ENCODE measurements around the gene S100PBP. TPM values are rescaled to one million over a fixed set of nuclear protein-coding genes. Genes with fewer than 3 reads are reported as not detected.

Gene S100PBP
- total and polyA plus RNA-seq, 2 of the 4 experiments (the other 2 are of a cell fraction) = 13.9 to 20.3 TPM

GRCh38 chr1:32798191-32798590 lies 19.3 kb upstream of the S100PBP start:
- Histone ChIP-seq H3K27ac (ENCODE audit: insufficient read depth, low read length) (0 out of 2 replicates have a peak overlapping the region, but pooled peaks have one; percentile 25), H2BK15ac (ENCODE audit: low read depth, low read length) (no peak overlapping the region), H3K4me3 (ENCODE audit: insufficient read depth, low read depth, low read length) (no peak overlapping the region), H3K4me2 (ENCODE audit: low read depth, low read length) (peak overlapping the region; percentile 39; the same call in 1 of the 2 replicates), H2BK20ac (ENCODE audit: low read depth, low read length) (no peak overlapping the region), H4K8ac (ENCODE audit: low read depth in 2 of 2, low read length in 2 of 2) (no peak overlapping the region), H3K9me3 (ENCODE audit: control insufficient read depth, insufficient read depth, low read length) (no peaks in the 10 kb centered on the region), H2BK5ac (ENCODE audit: low read depth, low read length, poor library complexity, severe bottlenecking) (peak overlapping the region; percentile 79), H4K91ac (ENCODE audit: insufficient read depth, low read depth, low read length) (no peak overlapping the region), H3K4me1 (ENCODE audit: control insufficient read depth, insufficient read depth, low read length) (peaks cover 18% of the 10 kb centered on the region; the same call in 1 of the 2 replicates), H3K18ac (ENCODE audit: low read depth, low read length) (no peak overlapping the region), H2AK5ac (ENCODE audit: low read depth, low read length) (no peak overlapping the region), H3K36me3 (ENCODE audit: control insufficient read depth, insufficient read depth, low read length) (peaks cover 35% of the 10 kb centered on the region), H3K79me1 (ENCODE audit: low read depth in 1 of 2, low read length in 2 of 2) (peaks cover 28 to 69% of the 10 kb centered on the region in 2 experiments), H2BK120ac (ENCODE audit: low read depth, low read length) (no peak overlapping the region), H4K5ac (ENCODE audit: low read depth, low read length) (no peak overlapping the region), H2AK9ac (replicated peaks; ENCODE audit: low read depth, low read length, poor library complexity) (no peak overlapping the region), H3K9me1 (ENCODE audit: insufficient read depth, low read length) (no peaks in the 10 kb centered on the region; the same call in 1 of the 2 replicates), H3K56ac (ENCODE audit: extremely low read depth, insufficient read depth, low read length) (no peak overlapping the region), H3K23ac (ENCODE audit: low read depth, low read length) (no peak overlapping the region), H3K4ac (ENCODE audit: low read depth, low read length) (0 out of 2 replicates have a peak overlapping the region, but pooled peaks have one; percentile 55), H2AFZ (replicated peaks; ENCODE audit: low read length, poor library complexity) (no peak overlapping the region), H4K20me1 (ENCODE audit: insufficient read depth, low read length) (peaks cover 45% of the 10 kb centered on the region), H3K14ac (replicated peaks; ENCODE audit: low read depth, low read length) (no peak overlapping the region), H3K9ac (ENCODE audit: low read depth, low read length) (no peak overlapping the region), H3K27me3 (ENCODE audit: control insufficient read depth, insufficient read depth, low read length) (no peaks in the 10 kb centered on the region)
- ChIA-PET CTCF (interaction anchor here (1.0 kb wide), 1 partner anchor 86 kb away, joined by 3 read pairs; no protein-coding TSS in a partner anchor), POLR2A (ENCODE audit: unreplicated experiment) (no interaction called here)
- ATAC-seq (ENCODE audit: low read depth) = peak; percentile 73
- peak; percentile 84 for DNase-seq
- BruUV-seq (replicated peaks) = no TSS peak
- TF ChIP-seq BHLHE40 (IDR thresholded peaks at IDR 0.05; ENCODE audit: low read depth, low read length) = no peak
- peak; percentile 25; the same call in 1 of the 2 replicates for TF ChIP-seq MAFK (IDR thresholded peaks at IDR 0.05; ENCODE audit: low read depth, low read length)
- dilution Hi-C loops (cut with HindIII; ENCODE audit: low sequenced_read_pairs, unreplicated experiment) (no loop called here), intact Hi-C loops (cut with micrococcal nuclease) (loop anchor here (2.0 kb wide), 1 partner anchor 15 kb away; no protein-coding TSS in a partner anchor), in situ Hi-C loops (cut with MboI; ENCODE audit: low sequenced_read_pairs) (no loop called here)
- WGBS, 2 experiments (ENCODE audit: extremely low coverage in 2 of 2, insufficient read length in 1 of 2) = 14% methylated on average over 1 of the region's 4 CpGs; no CpG with 5 or more reads in 1 of the 2 experiments
